K562 (cell line): ENCODE results near the gene GBF1. TPM values are rescaled to one million over a fixed set of nuclear protein-coding genes. Genes with fewer than 3 reads are reported as not detected.

Experiments
- BRD4 ChIP-seq: fragments of 200-600 bp; sonication (generic); IDR thresholded peaks from 2 replicates; pipeline ENCODE4 v1.6.1; 2017; ENCODE audit warnings: inconsistent platforms
- CBX5 ChIP-seq: IDR thresholded peaks from 2 replicates; pipeline ENCODE4 v1.6.1; 2014; ENCODE audit warnings: low read depth, borderline replicate concordance
- HDAC8 ChIP-seq: fragments of 450-650 bp; IDR thresholded peaks from 2 replicates; pipeline ENCODE4 v1.6.1; 2016; ENCODE audit warnings: mild to moderate bottlenecking, missing genetic modification characterization, moderate library complexity, missing compliant biosample characterization
- MIER1 ChIP-seq: fragments of 450-650 bp; IDR thresholded peaks from 2 replicates; pipeline ENCODE4 v1.6.1; 2016; ENCODE audit warnings: antibody characterized with exemption, mild to moderate bottlenecking, low read depth
- RBM39 ChIP-seq: fragments of 200-400 bp; formaldehyde crosslinking; optimal IDR thresholded peaks from 2 replicates; pipeline ENCODE3; 2018; ENCODE audit warnings: low read depth, low read length
- SMAD3 ChIP-seq: fragments of 450-650 bp; formaldehyde crosslinking; conservative IDR thresholded peaks from 2 replicates; pipeline ENCODE4 v1.4.0; 2020; ENCODE audit warnings: mild to moderate bottlenecking
- SPI1 ChIP-seq: IDR thresholded peaks from 2 replicates; pipeline ENCODE4 v1.6.1; 2011; ENCODE audit warnings: low read depth, low read length, control low read depth, borderline replicate concordance
- SRSF7 ChIP-seq: fragments of 200-400 bp; formaldehyde crosslinking; optimal IDR thresholded peaks from 2 replicates; pipeline ENCODE3; 2017; ENCODE audit warnings: mild to moderate bottlenecking, low read depth, low read length
- TAF1 ChIP-seq: IDR thresholded peaks from 2 replicates; pipeline ENCODE4 v1.6.1; 2011; ENCODE audit warnings: mild to moderate bottlenecking, low read length, moderate library complexity; ENCODE audit not compliant: insufficient read depth, control insufficient read depth, severe bottlenecking; ENCODE audit errors: extremely low read depth
- TAL1 ChIP-seq: fragments of 450-650 bp; IDR thresholded peaks from 2 replicates; pipeline ENCODE4 v1.6.1; 2016; ENCODE audit warnings: mild to moderate bottlenecking
- XRCC3 ChIP-seq: fragments of 450-650 bp; IDR thresholded peaks from 2 replicates; pipeline ENCODE4 v1.6.1; 2017; ENCODE audit warnings: mild to moderate bottlenecking, moderate library complexity
- ZFP91 ChIP-seq: sonication (generic); formaldehyde crosslinking; IDR thresholded peaks from 2 replicates; pipeline ENCODE4 v1.8.0; 2022; ENCODE audit warnings: mild to moderate bottlenecking, missing genetic modification reagents
- ZNF584 ChIP-seq: fragments of 200-800 bp; sonication (Bioruptor generic); IDR thresholded peaks from 2 replicates; pipeline ENCODE4 v1.6.1; 2016; ENCODE audit warnings: low read depth, mild to moderate bottlenecking, missing genetic modification characterization, missing compliant biosample characterization
- polyA plus RNA-seq, 8 experiments: library from polyadenylated mRNA; depleted of rRNA in 4 of 8; stranded (reverse) in 5 of 8; unstranded in 3 of 8; fragments of >200 nt; fragmentation: Nextera tagmentation in 2 of 8; fragmentation: Illumina TruSeq in 1 of 8; extraction: Ambion mirVana in 2 of 8; extraction: Trizol in 1 of 8; gene quantifications; 2 replicates each; pipeline versions ENCODE4 v1.2.1 to v1.2.3, GENCODE V29; 2011 to 2014; ENCODE audit warnings: inconsistent platforms in 1 of 8, missing spikeins in 1 of 8
- total RNA-seq, 7 experiments: library from RNA; depleted of rRNA in 6 of 7; stranded (reverse); fragments of >200 nt in 6 of 7; fragmentation: Illumina TruSeq in 2 of 7; extraction: Trizol in 2 of 7; gene quantifications; 2 replicates each; pipeline versions ENCODE4 v1.2.1 to v1.2.3, GENCODE V29; 2011 to 2021; ENCODE audit warnings: low replicate concordance in 1 of 7
- TF ChIP-seq, protein P1 (sequence below), 2 experiments: fragments of 450-650 bp; formaldehyde crosslinking in 1 of 2; IDR thresholded peaks; 2 replicates each; pipeline versions ENCODE4 v1.4.0 to v1.6.1; 2014 to 2020; ENCODE audit warnings: mild to moderate bottlenecking in 2 of 2, borderline replicate concordance in 1 of 2, low read depth in 1 of 2
- TF ChIP-seq, protein P2 (sequence below): sonication (generic); formaldehyde crosslinking; IDR thresholded peaks from 2 replicates; pipeline ENCODE4 v1.8.0; 2022; ENCODE audit warnings: mild to moderate bottlenecking, missing genetic modification reagents
- TF ChIP-seq, protein P3 (sequence below): fragments of 250-450 bp; sonication (Bioruptor Pico); IDR thresholded peaks from 2 replicates; pipeline ENCODE4 v1.4.0; 2020

The GBF1 gene
- total and polyA plus RNA-seq, 9 of the 15 experiments (the other 6 are each of a cell fraction or from before 2014, with no cell fraction given) = 0.69 to 28.0 (median 10.3) TPM

GRCh38 chr10:102420714-102421506 lies 175.6 kb downstream of the GBF1 start, which contains the start of gene FBXL15 (continued):
- TF ChIP-seq, protein P1, sequence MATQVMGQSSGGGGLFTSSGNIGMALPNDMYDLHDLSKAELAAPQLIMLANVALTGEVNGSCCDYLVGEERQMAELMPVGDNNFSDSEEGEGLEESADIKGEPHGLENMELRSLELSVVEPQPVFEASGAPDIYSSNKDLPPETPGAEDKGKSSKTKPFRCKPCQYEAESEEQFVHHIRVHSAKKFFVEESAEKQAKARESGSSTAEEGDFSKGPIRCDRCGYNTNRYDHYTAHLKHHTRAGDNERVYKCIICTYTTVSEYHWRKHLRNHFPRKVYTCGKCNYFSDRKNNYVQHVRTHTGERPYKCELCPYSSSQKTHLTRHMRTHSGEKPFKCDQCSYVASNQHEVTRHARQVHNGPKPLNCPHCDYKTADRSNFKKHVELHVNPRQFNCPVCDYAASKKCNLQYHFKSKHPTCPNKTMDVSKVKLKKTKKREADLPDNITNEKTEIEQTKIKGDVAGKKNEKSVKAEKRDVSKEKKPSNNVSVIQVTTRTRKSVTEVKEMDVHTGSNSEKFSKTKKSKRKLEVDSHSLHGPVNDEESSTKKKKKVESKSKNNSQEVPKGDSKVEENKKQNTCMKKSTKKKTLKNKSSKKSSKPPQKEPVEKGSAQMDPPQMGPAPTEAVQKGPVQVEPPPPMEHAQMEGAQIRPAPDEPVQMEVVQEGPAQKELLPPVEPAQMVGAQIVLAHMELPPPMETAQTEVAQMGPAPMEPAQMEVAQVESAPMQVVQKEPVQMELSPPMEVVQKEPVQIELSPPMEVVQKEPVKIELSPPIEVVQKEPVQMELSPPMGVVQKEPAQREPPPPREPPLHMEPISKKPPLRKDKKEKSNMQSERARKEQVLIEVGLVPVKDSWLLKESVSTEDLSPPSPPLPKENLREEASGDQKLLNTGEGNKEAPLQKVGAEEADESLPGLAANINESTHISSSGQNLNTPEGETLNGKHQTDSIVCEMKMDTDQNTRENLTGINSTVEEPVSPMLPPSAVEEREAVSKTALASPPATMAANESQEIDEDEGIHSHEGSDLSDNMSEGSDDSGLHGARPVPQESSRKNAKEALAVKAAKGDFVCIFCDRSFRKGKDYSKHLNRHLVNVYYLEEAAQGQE (IDR thresholded peaks at IDR 0.05; ENCODE audit: borderline replicate concordance) = peak; percentile 95
- TF ChIP-seq, protein P1 (CRISPR knock-in tag; IDR thresholded peaks at IDR 0.05; ENCODE audit: low read depth) = peak; percentile 70; the same call in 1 of the 2 replicates
- TF ChIP-seq MIER1 = no peak; the same call in 1 of the 2 replicates
- no peak for TF ChIP-seq XRCC3
- TF ChIP-seq, protein P2, sequence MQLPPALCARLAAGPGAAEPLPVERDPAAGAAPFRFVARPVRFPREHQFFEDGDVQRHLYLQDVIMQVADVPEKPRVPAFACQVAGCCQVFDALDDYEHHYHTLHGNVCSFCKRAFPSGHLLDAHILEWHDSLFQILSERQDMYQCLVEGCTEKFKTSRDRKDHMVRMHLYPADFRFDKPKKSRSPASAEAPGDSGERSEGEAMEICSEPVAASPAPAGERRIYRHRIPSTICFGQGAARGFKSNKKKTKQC (CRISPR knock-in tag) = no peak
- TF ChIP-seq ZNF584 (CRISPR knock-in tag) = no peak
- TF ChIP-seq BRD4 = no peak
- no peak for TF ChIP-seq SPI1
- TF ChIP-seq TAF1 = peak; percentile 67
- TF ChIP-seq CBX5 = no peak
- no peak for TF ChIP-seq HDAC8 (tag)
- no peak for TF ChIP-seq SRSF7
- no peak for TF ChIP-seq SMAD3 (CRISPR knock-in tag)
- TF ChIP-seq RBM39 = no peak
- TF ChIP-seq TAL1 = no peak
- TF ChIP-seq ZFP91 (CRISPR knock-in tag) = no peak
- TF ChIP-seq, protein P3, sequence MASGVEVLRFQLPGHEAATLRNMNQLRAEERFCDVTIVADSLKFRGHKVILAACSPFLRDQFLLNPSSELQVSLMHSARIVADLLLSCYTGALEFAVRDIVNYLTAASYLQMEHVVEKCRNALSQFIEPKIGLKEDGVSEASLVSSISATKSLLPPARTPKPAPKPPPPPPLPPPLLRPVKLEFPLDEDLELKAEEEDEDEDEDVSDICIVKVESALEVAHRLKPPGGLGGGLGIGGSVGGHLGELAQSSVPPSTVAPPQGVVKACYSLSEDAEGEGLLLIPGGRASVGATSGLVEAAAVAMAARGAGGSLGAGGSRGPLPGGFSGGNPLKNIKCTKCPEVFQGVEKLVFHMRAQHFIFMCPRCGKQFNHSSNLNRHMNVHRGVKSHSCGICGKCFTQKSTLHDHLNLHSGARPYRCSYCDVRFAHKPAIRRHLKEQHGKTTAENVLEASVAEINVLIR (CRISPR knock-in tag) = no peak
